SK-N-SH (cell line): ENCODE results near the gene CCDC61. TPM values are rescaled to one million over a fixed set of nuclear protein-coding genes. Genes with fewer than 3 reads are reported as not detected.
A peak's percentile ranks its signal among the peaks of the same experiment; 100 is the strongest.

ENCODE experiments used
- CTCF ChIA-PET: fragments of 300-600, 350-600 bp; formaldehyde crosslinking; extraction: SDS; loops from one replicate; lab custom pipeline; 2021; lab: Yijun Ruan, JAX
- POLR2A ChIA-PET: fragments of 350-600 bp; sonication (Branson Sonifier 250); formaldehyde crosslinking; extraction: SDS; loops from one replicate; lab custom pipeline; 2020; ENCODE audit warnings: antibody characterized with exemption, inconsistent platforms; lab: Yijun Ruan, JAX
- DNase-seq: peaks from one replicate; pipeline ENCODE4 v3.0.0; 2012
- H2AFZ ChIP-seq: fragments of 200-600 bp; sonication (generic); 2 replicates; pipeline ENCODE4 v1.8.1; 2016; ENCODE audit warnings: antibody characterized with exemption, mild to moderate bottlenecking, low read depth
- H3F3A ChIP-seq: fragments of 200-600 bp; sonication (generic); replicated peaks from 2 replicates; pipeline ENCODE3; 2016; ENCODE audit warnings: antibody characterized with exemption, mild to moderate bottlenecking; ENCODE audit not compliant: insufficient read depth
- H3K27ac ChIP-seq, 2 experiments: fragments of 200-500 bp in 1 of 2; fragments of 200-600 bp in 1 of 2; sonication (Bioruptor generic) in 1 of 2; sonication (generic), shearing (Covaris generic) in 1 of 2; 2 replicates each; pipeline versions ENCODE4 v1.5.1 to v1.6.1; 2014 to 2016; ENCODE audit warnings: low read depth in 2 of 2, inconsistent platforms in 1 of 2, low read length in 1 of 2, mild to moderate bottlenecking in 1 of 2, mixed read lengths in 1 of 2
- H3K27me3 ChIP-seq: fragments of 200-600 bp; sonication (generic), shearing (Covaris generic); 2 replicates; pipeline ENCODE4 v1.6.1; 2016; ENCODE audit warnings: mixed run types; ENCODE audit not compliant: insufficient read depth
- H3K36me3 ChIP-seq, 2 experiments: fragments of 200-500 bp in 1 of 2; fragments of 200-600 bp in 1 of 2; sonication (Bioruptor generic) in 1 of 2; sonication (generic) in 1 of 2; replicated peaks in 1 of 2; 2 replicates each; pipeline versions ENCODE3 to v1.5.1; 2014 to 2016; ENCODE audit warnings: low read length in 1 of 2, mild to moderate bottlenecking in 1 of 2; ENCODE audit not compliant: insufficient read depth in 2 of 2, control insufficient read depth in 1 of 2
- H3K4me1 ChIP-seq, 2 experiments: fragments of 200-500 bp in 1 of 2; fragments of 200-600 bp in 1 of 2; sonication (Bioruptor generic) in 1 of 2; sonication (generic), shearing (Covaris generic) in 1 of 2; 2 replicates each; pipeline versions ENCODE4 v1.5.1 to v1.6.1; 2014 to 2016; ENCODE audit warnings: low read depth in 1 of 2, low read length in 1 of 2, mixed run types in 1 of 2; ENCODE audit not compliant: insufficient read depth in 2 of 2, control insufficient read depth in 1 of 2
- H3K4me2 ChIP-seq: fragments of 200-600 bp; sonication (generic), shearing (Covaris generic); 2 replicates; pipeline ENCODE4 v1.6.1; 2017; ENCODE audit warnings: mixed run types
- H3K4me3 ChIP-seq, 2 experiments: fragments of 200-500 bp in 1 of 2; fragments of 200-600 bp in 1 of 2; sonication (Bioruptor generic) in 1 of 2; sonication (generic), shearing (Covaris generic) in 1 of 2; 2 replicates each; pipeline versions ENCODE4 v1.5.1 to v1.8.1; 2014 to 2016; ENCODE audit warnings: low read depth in 2 of 2, inconsistent platforms in 1 of 2, low read length in 1 of 2, mild to moderate bottlenecking in 1 of 2, mixed read lengths in 1 of 2, moderate library complexity in 1 of 2
- H3K79me2 ChIP-seq: fragments of 200-600 bp; sonication (generic); 2 replicates; pipeline ENCODE4 v1.8.1; 2017; ENCODE audit warnings: mild to moderate bottlenecking; ENCODE audit not compliant: insufficient read depth
- H3K9ac ChIP-seq: fragments of 200-600 bp; sonication (generic); 2 replicates; pipeline ENCODE4 v1.6.1; 2017; ENCODE audit warnings: mixed run types
- H3K9me2 ChIP-seq: fragments of 200-600 bp; sonication (generic); 2 replicates; pipeline ENCODE4 v1.6.1; 2017; ENCODE audit warnings: mixed run types
- H3K9me3 ChIP-seq: fragments of 200-600 bp; sonication (generic); 2 replicates; pipeline ENCODE4 v1.6.1; 2017; ENCODE audit warnings: mixed run types, mild to moderate bottlenecking, moderate library complexity
- H4K20me1 ChIP-seq: fragments of 200-600 bp; sonication (generic); 2 replicates; pipeline ENCODE4 v1.6.1; 2017; ENCODE audit warnings: mild to moderate bottlenecking, mixed run types; ENCODE audit not compliant: insufficient read depth
- ELF1 ChIP-seq: IDR thresholded peaks from 2 replicates; pipeline ENCODE4 v1.4.0; 2012
- EZH2phosphoT487 ChIP-seq: fragments of 200-600 bp; sonication (generic); IDR thresholded peaks from 2 replicates; pipeline ENCODE4 v1.6.1; 2017; ENCODE audit warnings: low read depth, mixed run types, mild to moderate bottlenecking, antibody characterized with exemption, moderate library complexity, borderline replicate concordance
- FOSL2 ChIP-seq: IDR thresholded peaks from 2 replicates; pipeline ENCODE4 v1.4.0; 2012; ENCODE audit warnings: low read depth, mild to moderate bottlenecking, moderate library complexity, borderline replicate concordance
- FOXJ3 ChIP-seq: sonication (generic); formaldehyde crosslinking; IDR thresholded peaks from 2 replicates; pipeline ENCODE4 v1.5.1; 2020; ENCODE audit warnings: mild to moderate bottlenecking, missing genetic modification reagents
- JUND ChIP-seq: IDR thresholded peaks from 2 replicates; pipeline ENCODE4 v1.4.0; 2012
- MAX ChIP-seq: IDR thresholded peaks from 2 replicates; pipeline ENCODE4 v1.4.0; 2012; ENCODE audit warnings: low read depth
- MEF2A ChIP-seq: IDR thresholded peaks from 2 replicates; pipeline ENCODE4 v1.4.0; 2012; ENCODE audit warnings: low read depth, borderline replicate concordance
- NFIC ChIP-seq: IDR thresholded peaks from 2 replicates; pipeline ENCODE4 v1.4.0; 2012; ENCODE audit warnings: borderline replicate concordance
- NRF1 ChIP-seq: IDR thresholded peaks from 2 replicates; pipeline ENCODE4 v1.6.1; 2012; ENCODE audit warnings: low read depth, mild to moderate bottlenecking, low read length
- POLR2AphosphoS5 ChIP-seq: IDR thresholded peaks from 2 replicates; pipeline ENCODE4 v1.6.1; 2012; ENCODE audit warnings: low read depth, low read length
- RFX5 ChIP-seq: IDR thresholded peaks from 2 replicates; pipeline ENCODE4 v1.6.1; 2012; ENCODE audit warnings: mild to moderate bottlenecking, improper control_type of control experiment, low read length
- TEAD4 ChIP-seq: IDR thresholded peaks from 2 replicates; pipeline ENCODE4 v1.4.0; 2012; ENCODE audit warnings: mild to moderate bottlenecking, borderline replicate concordance; ENCODE audit not compliant: insufficient read depth
- USF1 ChIP-seq: IDR thresholded peaks from 2 replicates; pipeline ENCODE4 v1.4.0; 2012; ENCODE audit warnings: low read depth, borderline replicate concordance
- YY1 ChIP-seq: IDR thresholded peaks from 2 replicates; pipeline ENCODE4 v1.4.0; 2012; ENCODE audit warnings: low read depth, mild to moderate bottlenecking
- ZBTB33 ChIP-seq: IDR thresholded peaks from 2 replicates; pipeline ENCODE4 v1.4.0; 2012; ENCODE audit warnings: low read depth, borderline replicate concordance
- WGBS: methylation state at CpG from one replicate; pipeline ENCODE4 v1.1.6; 2017; ENCODE audit warnings: low lambda C conversion rate; 5-methylcytosine and 5-hydroxymethylcytosine counted together
- polyA plus RNA-seq, 3 experiments: library from polyadenylated mRNA; depleted of rRNA; stranded (reverse); fragments of >200 nt; gene quantifications; 2 replicates each; pipeline ENCODE4 v1.2.3, GENCODE V29; 2012
- TF ChIP-seq, protein P1 (sequence below): fragments of 200-600 bp; sonication (generic); IDR thresholded peaks from 2 replicates; pipeline ENCODE4 v1.6.1; 2017; ENCODE audit warnings: antibody characterized with exemption, mild to moderate bottlenecking, moderate library complexity
- TF ChIP-seq, protein P2 (sequence below): IDR thresholded peaks from 2 replicates; pipeline ENCODE4; 2012

The CCDC61 gene
- polyA plus RNA-seq, 1 of the 3 experiments (the other 2 are of a cell fraction), result 6.8 TPM

DNA sequence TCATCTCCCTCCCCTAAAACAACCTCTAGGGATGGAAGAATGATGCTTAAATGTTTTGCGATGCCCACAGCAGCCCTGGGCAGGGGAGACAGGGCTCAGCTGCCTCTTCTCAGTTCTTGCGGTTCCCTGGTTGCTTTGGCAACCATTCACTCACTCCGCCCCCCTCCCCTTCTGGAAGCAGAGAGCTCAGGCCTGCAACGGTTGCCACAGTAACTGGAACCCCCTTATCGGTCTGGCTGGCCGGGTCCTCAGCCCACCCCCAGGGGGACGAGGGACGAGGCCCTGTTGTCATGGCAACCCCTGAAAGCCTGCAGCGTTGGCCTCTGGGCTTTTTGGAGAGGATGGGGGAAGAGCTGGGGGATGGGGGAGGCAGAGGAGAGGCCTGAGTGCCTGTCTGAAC lies 41.1 kb upstream of the CCDC61 start:
- peak; percentile 94 for DNase-seq
- Histone ChIP-seq H2AFZ (no peak overlapping the region), H3K36me3 (peaks cover 5 to 14% of the 10 kb centered on the region in 2 experiments), H3K9me2 (no peaks in the 10 kb centered on the region), H3F3A (peaks cover 9% of the 10 kb centered on the region), H4K20me1 (no peaks in the 10 kb centered on the region), H3K27me3 (no peaks in the 10 kb centered on the region), H3K4me2 (peak overlapping the region; percentile 34; the same call in 1 of the 2 replicates), H3K4me1 (peaks cover 17 to 22% of the 10 kb centered on the region in 2 experiments; a peak in 3 of 4 replicates), H3K4me3 (no peak overlapping the region), H3K9me3 (no peaks in the 10 kb centered on the region), H3K79me2 (no peaks in the 10 kb centered on the region), H3K9ac (no peak overlapping the region), H3K27ac (peak overlapping the region; percentile 40 to 72; a peak in 3 of 4 replicates)
- WGBS, result 39% methylated on average over 7 of the region's 9 CpGs
- peak; percentile 64; the same call in 1 of the 2 replicates for TF ChIP-seq RFX5
- TF ChIP-seq, protein P1, sequence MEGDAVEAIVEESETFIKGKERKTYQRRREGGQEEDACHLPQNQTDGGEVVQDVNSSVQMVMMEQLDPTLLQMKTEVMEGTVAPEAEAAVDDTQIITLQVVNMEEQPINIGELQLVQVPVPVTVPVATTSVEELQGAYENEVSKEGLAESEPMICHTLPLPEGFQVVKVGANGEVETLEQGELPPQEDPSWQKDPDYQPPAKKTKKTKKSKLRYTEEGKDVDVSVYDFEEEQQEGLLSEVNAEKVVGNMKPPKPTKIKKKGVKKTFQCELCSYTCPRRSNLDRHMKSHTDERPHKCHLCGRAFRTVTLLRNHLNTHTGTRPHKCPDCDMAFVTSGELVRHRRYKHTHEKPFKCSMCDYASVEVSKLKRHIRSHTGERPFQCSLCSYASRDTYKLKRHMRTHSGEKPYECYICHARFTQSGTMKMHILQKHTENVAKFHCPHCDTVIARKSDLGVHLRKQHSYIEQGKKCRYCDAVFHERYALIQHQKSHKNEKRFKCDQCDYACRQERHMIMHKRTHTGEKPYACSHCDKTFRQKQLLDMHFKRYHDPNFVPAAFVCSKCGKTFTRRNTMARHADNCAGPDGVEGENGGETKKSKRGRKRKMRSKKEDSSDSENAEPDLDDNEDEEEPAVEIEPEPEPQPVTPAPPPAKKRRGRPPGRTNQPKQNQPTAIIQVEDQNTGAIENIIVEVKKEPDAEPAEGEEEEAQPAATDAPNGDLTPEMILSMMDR, result no peak
- ChIA-PET CTCF (interaction anchor here (0.7 to 1.2 kb wide), 4 partner anchors 22 to 74 kb away, joined by 3 to 4 read pairs (median 3); no protein-coding TSS in a partner anchor), POLR2A (interaction anchor here (1.2 to 1.6 kb wide), 2 partner anchors 20 to 51 kb away, joined by 6 to 7 read pairs; partner anchors contain the start of gene MYPOP)

- H3K9ac ChIP-seq, result no peak overlapping the region; the same call in 1 of the 2 replicates
- H3K36me3 ChIP-seq, result peaks cover 5 to 6% of the 10 kb centered on the region in 2 experiments
- H3K4me3 ChIP-seq, result no peak overlapping the region
- POLR2A ChIA-PET, result no interaction called here
- peak overlapping the region; percentile 43; the same call in 1 of the 2 replicates for H2AFZ ChIP-seq
- H3K27me3 ChIP-seq, result no peaks in the 10 kb centered on the region
- H3K4me2 ChIP-seq, result peak overlapping the region; percentile 54; the same call in 1 of the 2 replicates
- H3K9me3 ChIP-seq, result no peaks in the 10 kb centered on the region
- H3K79me2 ChIP-seq, result no peaks in the 10 kb centered on the region
- no peaks in the 10 kb centered on the region for H3K9me2 ChIP-seq
- H3F3A ChIP-seq, result peaks cover 9% of the 10 kb centered on the region
- H3K4me1 ChIP-seq, result peaks cover 20 to 22% of the 10 kb centered on the region in 2 experiments; a peak in 3 of 4 replicates
- DNase-seq, result peak; percentile 56
- CTCF ChIA-PET, result no interaction called here
- H4K20me1 ChIP-seq, result no peaks in the 10 kb centered on the region
- H3K27ac ChIP-seq, result peak overlapping the region in 1 of 2 experiments; percentile 57; a peak in 2 of 4 replicates
- 54% methylated on average over 10 of the region's 13 CpGs for WGBS
- TF ChIP-seq, protein P2, sequence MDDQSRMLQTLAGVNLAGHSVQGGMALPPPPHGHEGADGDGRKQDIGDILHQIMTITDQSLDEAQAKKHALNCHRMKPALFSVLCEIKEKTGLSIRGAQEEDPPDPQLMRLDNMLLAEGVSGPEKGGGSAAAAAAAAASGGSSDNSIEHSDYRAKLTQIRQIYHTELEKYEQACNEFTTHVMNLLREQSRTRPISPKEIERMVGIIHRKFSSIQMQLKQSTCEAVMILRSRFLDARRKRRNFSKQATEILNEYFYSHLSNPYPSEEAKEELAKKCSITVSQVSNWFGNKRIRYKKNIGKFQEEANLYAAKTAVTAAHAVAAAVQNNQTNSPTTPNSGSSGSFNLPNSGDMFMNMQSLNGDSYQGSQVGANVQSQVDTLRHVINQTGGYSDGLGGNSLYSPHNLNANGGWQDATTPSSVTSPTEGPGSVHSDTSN, result no peak
- TF ChIP-seq YY1 (no peak), EZH2phosphoT487 (no peak), ELF1 (no peak), TEAD4 (no peak), JUND (no peak; the same call in 1 of the 2 replicates), NRF1 (no peak), MEF2A (no peak), FOSL2 (peak; percentile 68; the same call in 1 of the 2 replicates), POLR2AphosphoS5 (no peak), USF1 (no peak), NFIC (peak; percentile 79), MAX (0 out of 2 replicates have a peak, but pooled peaks have one; percentile 42), FOXJ3 (no peak), ZBTB33 (no peak)
- TF ChIP-seq, protein P1, result no peak
Observed at GRCh38 chr19:45955905-45956608, 39.2 kb upstream of the CCDC61 start.
